Sigmoid colon (tissue), 4 donors: ENCODE results near the gene NECTIN2.

ENCODE experiments used
- EP300 ChIP-seq, 4 donors: sonication (generic); formaldehyde crosslinking; IDR thresholded peaks; one replicate each; pipeline ENCODE4 v1.6.1; 2017; ENCODE audit warnings: antibody characterized with exemption in 4 of 4
- POLR2AphosphoS5 ChIP-seq, 4 donors: sonication (generic); formaldehyde crosslinking; IDR thresholded peaks; one replicate each; pipeline ENCODE4 v1.6.1; 2017; ENCODE audit warnings: antibody characterized with exemption in 4 of 4
- TF ChIP-seq, protein P1 (sequence below), 4 experiments: fragments of 450-650 bp in 3 of 4; fragments of 200-600 bp in 1 of 4; IDR thresholded peaks; one replicate each; pipeline ENCODE4 v1.5.1; 2016 to 2019; ENCODE audit warnings: antibody characterized with exemption in 4 of 4, mild to moderate bottlenecking in 3 of 4, moderate library complexity in 2 of 4

DNA sequence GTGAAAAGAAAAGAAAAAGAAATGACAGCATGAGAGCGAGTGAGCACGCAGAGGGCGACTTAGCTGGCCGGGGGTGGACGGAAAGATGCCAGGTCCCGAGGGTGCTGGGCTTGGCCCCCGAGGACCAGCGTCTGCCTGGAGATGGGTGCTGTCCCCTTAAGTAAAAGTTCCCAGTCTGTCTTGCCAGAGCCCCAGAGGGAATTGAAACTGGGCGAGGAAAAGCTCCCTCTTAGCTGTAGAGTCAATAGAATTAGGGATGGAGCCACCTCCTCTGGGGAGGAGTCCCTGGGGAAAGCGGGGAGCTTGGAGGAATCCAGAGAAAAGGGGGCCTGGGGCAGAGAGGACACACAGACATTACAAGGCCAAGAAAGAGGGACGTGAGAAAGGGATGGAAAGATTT is 23.9 kb upstream of the NECTIN2 start:
- TF ChIP-seq, protein P1, sequence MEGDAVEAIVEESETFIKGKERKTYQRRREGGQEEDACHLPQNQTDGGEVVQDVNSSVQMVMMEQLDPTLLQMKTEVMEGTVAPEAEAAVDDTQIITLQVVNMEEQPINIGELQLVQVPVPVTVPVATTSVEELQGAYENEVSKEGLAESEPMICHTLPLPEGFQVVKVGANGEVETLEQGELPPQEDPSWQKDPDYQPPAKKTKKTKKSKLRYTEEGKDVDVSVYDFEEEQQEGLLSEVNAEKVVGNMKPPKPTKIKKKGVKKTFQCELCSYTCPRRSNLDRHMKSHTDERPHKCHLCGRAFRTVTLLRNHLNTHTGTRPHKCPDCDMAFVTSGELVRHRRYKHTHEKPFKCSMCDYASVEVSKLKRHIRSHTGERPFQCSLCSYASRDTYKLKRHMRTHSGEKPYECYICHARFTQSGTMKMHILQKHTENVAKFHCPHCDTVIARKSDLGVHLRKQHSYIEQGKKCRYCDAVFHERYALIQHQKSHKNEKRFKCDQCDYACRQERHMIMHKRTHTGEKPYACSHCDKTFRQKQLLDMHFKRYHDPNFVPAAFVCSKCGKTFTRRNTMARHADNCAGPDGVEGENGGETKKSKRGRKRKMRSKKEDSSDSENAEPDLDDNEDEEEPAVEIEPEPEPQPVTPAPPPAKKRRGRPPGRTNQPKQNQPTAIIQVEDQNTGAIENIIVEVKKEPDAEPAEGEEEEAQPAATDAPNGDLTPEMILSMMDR (IDR thresholded peaks at IDR 0.05): no peak
- no peak for TF ChIP-seq POLR2AphosphoS5 (IDR thresholded peaks at IDR 0.05)
- TF ChIP-seq EP300 (IDR thresholded peaks at IDR 0.05): no peak
